H1 (cell line): ENCODE data around the gene LRRC14B.
"Not testable (repeated sequence)": the region's sequence is repeated elsewhere in the genome, so short reads cannot be mapped to it uniquely, and the experiment has no call there.

Source experiments
- CTCF ChIP-seq, 3 experiments: IDR thresholded peaks; 1 replicate in 2 of 3; 2 replicates in 1 of 3; pipeline versions ENCODE4 v1.5.1 to v1.6.1; 2011; ENCODE audit warnings: low read length in 3 of 3, mild to moderate bottlenecking in 3 of 3, inconsistent platforms in 2 of 3, low read depth in 1 of 3, moderate library complexity in 1 of 3; ENCODE audit not compliant: insufficient read depth in 1 of 3; ENCODE audit errors: control extremely low read depth in 1 of 3
- EP300 ChIP-seq, 2 experiments: IDR thresholded peaks; 1 replicate in 1 of 2; 2 replicates in 1 of 2; pipeline ENCODE4 v1.6.1; 2011 to 2012; ENCODE audit warnings: low read depth in 2 of 2, low read length in 2 of 2, mild to moderate bottlenecking in 2 of 2, borderline replicate concordance in 1 of 2, inconsistent platforms in 1 of 2, moderate library complexity in 1 of 2
- EZH2 ChIP-seq: fragments of 200-600 bp; sonication (generic); IDR thresholded peaks from 2 replicates; pipeline ENCODE4 v1.7.1; 2012; ENCODE audit warnings: low read depth, mild to moderate bottlenecking, moderate library complexity, low read length, inconsistent platforms; ENCODE audit not compliant: severe bottlenecking
- NANOG ChIP-seq: IDR thresholded peaks from 2 replicates; pipeline ENCODE4 v1.6.1; 2011; ENCODE audit warnings: low read length, low read depth, mild to moderate bottlenecking, inconsistent platforms; ENCODE audit not compliant: insufficient read depth, poor library complexity, severe bottlenecking
- NRF1 ChIP-seq: IDR thresholded peaks from 2 replicates; pipeline ENCODE4 v1.6.1; 2011; ENCODE audit warnings: mild to moderate bottlenecking, low read depth, low read length, improper control_type of control experiment
- POLR2A ChIP-seq, 2 experiments: IDR thresholded peaks; 1 replicate in 1 of 2; 2 replicates in 1 of 2; pipeline ENCODE4 v1.6.1; 2011; ENCODE audit warnings: low read depth in 2 of 2, low read length in 2 of 2, mild to moderate bottlenecking in 2 of 2; ENCODE audit errors: control extremely low read depth in 1 of 2
- SIN3A ChIP-seq, 2 experiments: IDR thresholded peaks in 1 of 2; conservative IDR thresholded peaks in 1 of 2; 2 replicates each; pipeline ENCODE4 v1.6.1; 2011 to 2012; ENCODE audit warnings: low read length in 2 of 2, improper control_type of control experiment in 1 of 2, low read depth in 1 of 2, mild to moderate bottlenecking in 1 of 2
- SP4 ChIP-seq: IDR thresholded peaks from 2 replicates; pipeline ENCODE4 v1.6.1; 2012; ENCODE audit warnings: low read length, inconsistent platforms
- TCF12 ChIP-seq: IDR thresholded peaks from 2 replicates; pipeline ENCODE4 v1.6.1; 2011; ENCODE audit warnings: low read depth, mild to moderate bottlenecking, low read length
- ZNF274 ChIP-seq: IDR thresholded peaks from 2 replicates; pipeline ENCODE4 v1.7.0; 2012; ENCODE audit warnings: low read length, borderline replicate concordance; ENCODE audit errors: extremely low read depth
- TF ChIP-seq, protein P1 (sequence below): IDR thresholded peaks from 2 replicates; pipeline ENCODE4 v1.6.1; 2011; ENCODE audit warnings: low read length, improper control_type of control experiment

- TF ChIP-seq SIN3A (conservative IDR thresholded peaks at IDR 0.05 in 1 of 2, IDR thresholded peaks at IDR 0.05 in 1 of 2; ENCODE audit: low read depth in 1 of 2, low read length in 2 of 2); CTCF (IDR thresholded peaks at IDR 0.05; ENCODE audit: control extremely low read depth in 1 of 3, insufficient read depth in 1 of 3, low read depth in 1 of 3, low read length in 3 of 3); ZNF274; EZH2; POLR2A (IDR thresholded peaks at IDR 0.05; ENCODE audit: control extremely low read depth in 1 of 2, low read depth in 2 of 2, low read length in 2 of 2); EP300 (IDR thresholded peaks at IDR 0.05; ENCODE audit: borderline replicate concordance in 1 of 2, low read depth in 2 of 2, low read length in 2 of 2); TCF12; NRF1; SP4; NANOG: not testable (repeated sequence)
- TF ChIP-seq, protein P1, sequence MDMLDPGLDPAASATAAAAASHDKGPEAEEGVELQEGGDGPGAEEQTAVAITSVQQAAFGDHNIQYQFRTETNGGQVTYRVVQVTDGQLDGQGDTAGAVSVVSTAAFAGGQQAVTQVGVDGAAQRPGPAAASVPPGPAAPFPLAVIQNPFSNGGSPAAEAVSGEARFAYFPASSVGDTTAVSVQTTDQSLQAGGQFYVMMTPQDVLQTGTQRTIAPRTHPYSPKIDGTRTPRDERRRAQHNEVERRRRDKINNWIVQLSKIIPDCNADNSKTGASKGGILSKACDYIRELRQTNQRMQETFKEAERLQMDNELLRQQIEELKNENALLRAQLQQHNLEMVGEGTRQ: not testable (repeated sequence)
Measured at GRCh38 chr5:197031-197430, 5.7 kb downstream of the LRRC14B start.
